GM18498 (cell line): ENCODE results near the gene KLHDC1.
"Not testable (repeated sequence)": the region's sequence is repeated elsewhere in the genome, so short reads cannot be mapped to it uniquely, and the experiment has no call there.

ENCODE experiments used
- ATAC-seq: cut with Tn5 transposase; IDR thresholded peaks from one replicate; pipeline ENCODE4 v1.9.1; 2021; ENCODE audit warnings: mild to moderate bottlenecking, moderate library complexity; ENCODE audit not compliant: unreplicated experiment

The KLHDC1 gene

DNA sequence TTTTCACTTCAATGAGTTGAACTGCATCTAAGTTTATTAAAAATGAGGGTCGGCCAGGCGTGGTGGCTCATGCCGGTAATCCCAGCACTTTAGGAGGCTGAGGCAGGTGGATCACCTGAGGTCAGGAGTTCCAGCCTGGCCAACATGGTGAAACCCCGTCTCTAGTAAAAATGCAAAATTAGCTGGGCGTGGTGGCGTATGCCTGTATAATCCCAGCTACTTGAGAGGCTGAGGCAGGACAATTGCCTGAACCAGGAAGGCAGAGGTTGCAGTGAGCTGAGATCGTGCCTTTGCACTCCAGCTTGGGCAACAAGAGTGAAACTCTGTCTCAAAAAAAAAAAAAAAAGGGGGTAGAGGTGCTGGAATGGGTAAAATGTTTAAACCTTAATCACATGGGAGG lies 88.1 kb downstream of the KLHDC1 start:
- not testable (repeated sequence) for ATAC-seq

DNA sequence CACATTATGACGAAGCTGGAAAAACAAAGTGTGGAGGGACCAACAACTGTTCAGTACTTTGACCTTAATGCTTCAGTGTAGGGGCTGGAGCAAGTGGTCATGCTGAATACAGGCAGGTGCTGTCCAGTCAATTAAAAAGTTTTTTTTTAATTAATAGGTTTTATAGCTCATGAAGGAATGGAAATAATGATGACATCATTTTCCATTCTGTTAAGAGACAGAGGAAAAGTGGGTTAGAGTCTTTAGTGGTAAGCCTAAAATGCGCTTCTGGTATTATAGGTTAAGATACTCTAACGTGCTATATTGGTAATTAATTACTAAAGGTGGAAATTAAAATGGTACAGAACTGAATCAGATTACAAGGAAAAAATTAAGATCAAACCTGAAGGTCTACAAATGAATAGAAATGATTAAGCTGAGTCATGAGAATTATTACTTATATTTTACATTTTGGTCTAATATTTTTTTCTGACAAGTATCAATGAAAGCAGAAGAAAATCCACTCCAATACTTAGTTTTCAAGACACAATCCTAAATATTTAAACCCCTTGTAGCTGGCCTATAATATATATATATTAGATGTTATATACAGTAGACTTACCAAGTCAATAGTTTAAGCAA lies 90.6 kb downstream of the KLHDC1 start:
- no peak for ATAC-seq

DNA sequence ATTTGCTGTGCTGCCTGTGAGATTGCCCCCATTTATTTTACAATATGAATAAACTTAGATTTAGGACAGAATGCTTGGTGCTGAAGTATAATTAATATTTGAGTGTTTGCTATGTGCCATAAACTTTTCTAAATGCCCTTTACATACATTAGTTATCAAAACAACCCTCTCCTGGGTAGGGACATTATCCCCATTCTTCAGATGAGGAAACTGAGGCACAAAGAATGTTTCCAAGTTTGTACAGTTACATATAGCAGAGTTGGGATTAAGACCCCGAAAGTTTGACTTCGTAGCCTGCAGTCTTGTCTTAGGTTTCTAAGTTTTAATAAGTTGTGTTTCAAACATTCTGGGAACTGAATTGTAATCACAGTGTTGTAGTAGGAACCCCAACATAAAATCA lies 93.4 kb downstream of the KLHDC1 start:
- ATAC-seq, result no peak

DNA sequence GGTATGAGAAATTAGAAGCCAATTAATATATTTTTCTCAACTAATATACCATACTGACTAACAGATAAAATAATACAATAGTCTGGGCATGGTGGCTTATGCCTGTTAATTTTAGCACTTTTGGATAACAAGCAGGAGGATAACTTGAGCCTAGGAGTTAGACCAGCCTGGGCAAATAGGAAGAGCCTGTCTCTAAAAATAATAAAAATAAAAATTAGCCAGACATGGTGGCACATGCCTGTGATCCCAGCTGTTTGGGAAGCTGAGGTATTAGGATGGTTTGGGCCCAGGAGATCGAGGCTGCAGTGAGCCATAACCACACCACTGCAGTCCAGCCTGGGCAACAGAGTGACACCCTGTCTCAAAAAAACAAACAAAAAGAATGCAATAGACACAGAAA lies 99.7 kb downstream of the KLHDC1 start:
- ATAC-seq, result no peak

DNA sequence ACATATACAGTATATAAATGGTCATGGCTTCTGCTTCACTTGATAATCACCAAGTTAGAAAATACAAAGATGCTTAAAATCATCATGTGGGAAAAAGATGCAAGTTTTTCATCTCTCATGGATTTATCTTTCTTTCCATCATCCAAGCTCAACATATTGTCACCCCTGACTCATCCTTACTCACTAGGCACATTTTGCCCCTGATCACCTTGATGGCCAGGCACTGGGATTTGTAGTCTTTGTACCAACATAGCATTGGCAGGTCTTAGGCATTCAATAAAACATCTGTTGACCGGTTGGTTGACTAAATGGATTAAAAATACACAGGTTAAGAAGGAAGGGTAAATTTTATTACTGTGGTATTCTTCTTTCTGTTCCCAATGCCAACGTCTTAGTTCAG lies 103.1 kb downstream of the KLHDC1 start:
- ATAC-seq, result no peak
